Vagina (tissue), 2 donors: ENCODE measurements around the gene OVOL2.

Experiments used
- POLR2A ChIP-seq, 2 donors: fragments of 450-650 bp; IDR thresholded peaks; one replicate each; pipeline ENCODE4 v1.6.1; 2017; ENCODE audit warnings: antibody characterized with exemption in 2 of 2, mild to moderate bottlenecking in 2 of 2, moderate library complexity in 2 of 2
- POLR2AphosphoS5 ChIP-seq, 2 donors: sonication (generic); formaldehyde crosslinking; IDR thresholded peaks; one replicate each; pipeline ENCODE4 v1.9.0; 2017; ENCODE audit warnings: antibody characterized with exemption in 2 of 2, mild to moderate bottlenecking in 2 of 2, low read depth in 1 of 2; ENCODE audit not compliant: insufficient read depth in 1 of 2
- TF ChIP-seq, protein P1 (sequence below), 3 experiments: fragments of 450-650 bp in 2 of 3; fragments of 200-600 bp in 1 of 3; sonication (generic) in 1 of 3; IDR thresholded peaks; one replicate each; pipeline ENCODE4 v1.5.1; 2017 to 2019; ENCODE audit warnings: antibody characterized with exemption in 3 of 3, mild to moderate bottlenecking in 2 of 3, moderate library complexity in 2 of 3

DNA sequence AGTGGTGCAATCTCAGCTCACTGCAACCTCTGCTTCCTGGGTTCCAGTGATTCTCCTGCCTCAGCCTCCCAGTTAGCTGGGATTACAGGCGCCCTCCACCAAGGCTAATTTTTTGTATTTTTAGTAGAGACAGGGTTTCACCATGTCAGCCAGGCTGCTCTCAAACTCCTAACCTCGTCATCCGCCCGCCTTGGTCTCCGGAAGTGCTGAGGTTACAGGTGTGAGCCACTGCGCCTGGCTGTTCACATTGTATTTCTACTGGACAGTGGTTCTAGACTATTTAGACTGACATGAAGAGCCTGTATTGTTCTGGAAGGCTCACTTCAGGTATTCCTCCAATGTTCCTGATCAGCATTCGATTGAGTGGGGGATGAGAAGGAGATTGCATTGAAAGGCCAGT lies 14.8 kb upstream of the OVOL2 start:
- TF ChIP-seq, protein P1, sequence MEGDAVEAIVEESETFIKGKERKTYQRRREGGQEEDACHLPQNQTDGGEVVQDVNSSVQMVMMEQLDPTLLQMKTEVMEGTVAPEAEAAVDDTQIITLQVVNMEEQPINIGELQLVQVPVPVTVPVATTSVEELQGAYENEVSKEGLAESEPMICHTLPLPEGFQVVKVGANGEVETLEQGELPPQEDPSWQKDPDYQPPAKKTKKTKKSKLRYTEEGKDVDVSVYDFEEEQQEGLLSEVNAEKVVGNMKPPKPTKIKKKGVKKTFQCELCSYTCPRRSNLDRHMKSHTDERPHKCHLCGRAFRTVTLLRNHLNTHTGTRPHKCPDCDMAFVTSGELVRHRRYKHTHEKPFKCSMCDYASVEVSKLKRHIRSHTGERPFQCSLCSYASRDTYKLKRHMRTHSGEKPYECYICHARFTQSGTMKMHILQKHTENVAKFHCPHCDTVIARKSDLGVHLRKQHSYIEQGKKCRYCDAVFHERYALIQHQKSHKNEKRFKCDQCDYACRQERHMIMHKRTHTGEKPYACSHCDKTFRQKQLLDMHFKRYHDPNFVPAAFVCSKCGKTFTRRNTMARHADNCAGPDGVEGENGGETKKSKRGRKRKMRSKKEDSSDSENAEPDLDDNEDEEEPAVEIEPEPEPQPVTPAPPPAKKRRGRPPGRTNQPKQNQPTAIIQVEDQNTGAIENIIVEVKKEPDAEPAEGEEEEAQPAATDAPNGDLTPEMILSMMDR (IDR thresholded peaks at IDR 0.05): no peak
- TF ChIP-seq POLR2A (IDR thresholded peaks at IDR 0.05) (no peak), POLR2AphosphoS5 (IDR thresholded peaks at IDR 0.05; ENCODE audit: insufficient read depth in 1 of 2, low read depth in 1 of 2) (no peak)
